Esophagus squamous epithelium (tissue), 4 donors: Measurements from ENCODE around the gene CDR2L.

ENCODE experiments used
- POLR2A ChIP-seq, 4 donors: fragments of 450-650 bp; IDR thresholded peaks; one replicate each; pipeline ENCODE4 v1.6.1; 2017; ENCODE audit warnings: antibody characterized with exemption in 4 of 4, mild to moderate bottlenecking in 4 of 4, moderate library complexity in 3 of 4
- TF ChIP-seq, protein P1 (sequence below), 6 experiments: fragments of 450-650 bp in 4 of 6; fragments of 200-600 bp in 2 of 6; sonication (generic) in 2 of 6; IDR thresholded peaks; one replicate each; pipeline ENCODE4 v1.5.1; 2016 to 2019; ENCODE audit warnings: antibody characterized with exemption in 6 of 6, mild to moderate bottlenecking in 4 of 6, moderate library complexity in 4 of 6

DNA sequence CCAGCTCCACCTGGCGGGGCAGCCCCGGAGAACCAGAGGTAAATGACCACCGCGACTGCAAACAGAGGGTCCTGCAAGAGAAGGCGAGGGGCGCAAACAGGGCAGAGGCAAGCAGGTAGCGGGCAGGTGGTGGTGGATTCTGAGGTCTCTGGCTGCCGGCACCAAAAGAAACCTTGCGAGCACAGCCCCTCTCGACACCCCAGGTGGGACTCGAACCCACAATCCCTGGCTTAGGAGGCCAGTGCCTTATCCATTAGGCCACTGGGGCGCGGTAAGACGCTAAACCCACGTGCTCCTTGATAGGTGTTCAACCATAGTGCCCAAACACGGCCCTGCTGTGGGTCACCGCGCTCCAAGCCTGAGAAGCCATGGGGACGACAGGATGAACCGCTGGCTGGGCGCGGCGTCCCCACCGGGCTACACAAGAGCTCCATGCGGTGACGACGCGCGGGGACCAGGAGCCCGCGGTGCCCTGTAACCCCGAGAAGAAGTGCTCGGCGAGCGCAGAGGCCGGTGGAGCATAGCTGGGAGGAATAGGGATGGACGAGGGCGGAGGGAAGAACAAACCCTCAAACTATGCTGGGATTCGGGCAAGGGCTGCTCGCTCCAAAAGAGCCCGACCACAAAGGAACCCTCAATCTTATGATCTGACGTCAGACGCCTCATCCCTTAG lies 46.9 kb downstream of the CDR2L start:
- TF ChIP-seq, protein P1, sequence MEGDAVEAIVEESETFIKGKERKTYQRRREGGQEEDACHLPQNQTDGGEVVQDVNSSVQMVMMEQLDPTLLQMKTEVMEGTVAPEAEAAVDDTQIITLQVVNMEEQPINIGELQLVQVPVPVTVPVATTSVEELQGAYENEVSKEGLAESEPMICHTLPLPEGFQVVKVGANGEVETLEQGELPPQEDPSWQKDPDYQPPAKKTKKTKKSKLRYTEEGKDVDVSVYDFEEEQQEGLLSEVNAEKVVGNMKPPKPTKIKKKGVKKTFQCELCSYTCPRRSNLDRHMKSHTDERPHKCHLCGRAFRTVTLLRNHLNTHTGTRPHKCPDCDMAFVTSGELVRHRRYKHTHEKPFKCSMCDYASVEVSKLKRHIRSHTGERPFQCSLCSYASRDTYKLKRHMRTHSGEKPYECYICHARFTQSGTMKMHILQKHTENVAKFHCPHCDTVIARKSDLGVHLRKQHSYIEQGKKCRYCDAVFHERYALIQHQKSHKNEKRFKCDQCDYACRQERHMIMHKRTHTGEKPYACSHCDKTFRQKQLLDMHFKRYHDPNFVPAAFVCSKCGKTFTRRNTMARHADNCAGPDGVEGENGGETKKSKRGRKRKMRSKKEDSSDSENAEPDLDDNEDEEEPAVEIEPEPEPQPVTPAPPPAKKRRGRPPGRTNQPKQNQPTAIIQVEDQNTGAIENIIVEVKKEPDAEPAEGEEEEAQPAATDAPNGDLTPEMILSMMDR (IDR thresholded peaks at IDR 0.05), result peak in 2 of 6 experiments; percentile 11
- TF ChIP-seq POLR2A (IDR thresholded peaks at IDR 0.05), result no peak
